Spleen (tissue), 11 donors: ENCODE results near the gene C1QTNF9. TPM values are rescaled to one million over a fixed set of nuclear protein-coding genes. Genes with fewer than 3 reads are reported as not detected.
A peak's percentile ranks its signal among the peaks of the same experiment; 100 is the strongest.

Experiments used
- DNase-seq: peaks from one replicate; pipeline ENCODE4 v3.0.0-alpha.2; 2020
- H3K27ac ChIP-seq, 8 donors: fragments of 200-600 bp; sonication (generic) in 7 of 8; 1 replicate in 4 of 8; 2 replicates in 4 of 8; pipeline versions ENCODE4 v1.5.0 to v1.8.0; 2016 to 2021; ENCODE audit warnings: inconsistent platforms in 4 of 8, mild to moderate bottlenecking in 4 of 8, moderate library complexity in 1 of 8
- H3K27me3 ChIP-seq, 7 donors: fragments of 200-600 bp; sonication (generic) in 6 of 7; replicated peaks in 1 of 7; 1 replicate in 4 of 7; 2 replicates in 3 of 7; pipeline versions ENCODE4 v1.5.0 to v1.8.0; 2016 to 2021; ENCODE audit warnings: inconsistent platforms in 3 of 7, mild to moderate bottlenecking in 1 of 7
- H3K36me3 ChIP-seq, 6 donors: fragments of 200-600 bp; sonication (generic) in 5 of 6; 1 replicate in 4 of 6; 2 replicates in 2 of 6; pipeline versions ENCODE4 v1.5.0 to v1.8.0; 2016 to 2021; ENCODE audit warnings: inconsistent platforms in 2 of 6
- H3K4me1 ChIP-seq, 6 donors: fragments of 200-600 bp; sonication (generic) in 5 of 6; 1 replicate in 3 of 6; 2 replicates in 3 of 6; pipeline versions ENCODE4 v1.5.0 to v1.8.0; 2016 to 2021; ENCODE audit warnings: inconsistent platforms in 3 of 6
- H3K4me3 ChIP-seq, 8 donors: fragments of 200-600 bp; sonication (generic) in 7 of 8; 1 replicate in 4 of 8; 2 replicates in 4 of 8; pipeline versions ENCODE4 v1.5.0 to v1.8.0; 2016 to 2021; ENCODE audit warnings: inconsistent platforms in 4 of 8, mild to moderate bottlenecking in 4 of 8, moderate library complexity in 2 of 8
- H3K9me3 ChIP-seq, 8 donors: fragments of 200-600 bp; sonication (generic) in 7 of 8; 1 replicate in 4 of 8; 2 replicates in 4 of 8; pipeline versions ENCODE4 v1.5.0 to v1.8.0; 2016 to 2021; ENCODE audit warnings: inconsistent platforms in 4 of 8
- CTCF ChIP-seq, 11 experiments: fragments of 200-600 bp in 7 of 11; fragments of 450-650 bp in 4 of 11; sonication (generic) in 4 of 11; IDR thresholded peaks in 8 of 11; conservative IDR thresholded peaks in 3 of 11; 1 replicate in 7 of 11; 2 replicates in 4 of 11; pipeline versions ENCODE4 v1.4.0 to v1.8.0; 2016 to 2021; ENCODE audit warnings: antibody characterized with exemption in 11 of 11, inconsistent platforms in 4 of 11, mild to moderate bottlenecking in 1 of 11
- POLR2A ChIP-seq, 3 donors: fragments of 450-650 bp; IDR thresholded peaks; one replicate each; pipeline ENCODE4 v1.5.1; 2017; ENCODE audit warnings: antibody characterized with exemption in 3 of 3, mild to moderate bottlenecking in 1 of 3
- POLR2AphosphoS5 ChIP-seq, 3 donors: sonication (generic); formaldehyde crosslinking; IDR thresholded peaks; one replicate each; pipeline ENCODE4 v1.5.1; 2017; ENCODE audit warnings: antibody characterized with exemption in 3 of 3
- WGBS, 5 donors: extraction: QIAGEN DNeasy Blood & Tissue Kit in 3 of 5; methylation state at CpG; one replicate each; pipeline versions ENCODE4 v1.1.5 to v1.1.7; 2013 to 2018; 5-methylcytosine and 5-hydroxymethylcytosine counted together
- intact Hi-C: fragments of 100-400 bp; cut with DNase I; formaldehyde crosslinking; loops from one replicate; pipeline ENCODE4 v1.15.0; 2023; ENCODE audit warnings: low total_unique reads
- polyA plus RNA-seq, 3 donors: library from polyadenylated mRNA; stranded (reverse); fragments of 200-250 nt; gene quantifications; one replicate each; pipeline ENCODE4 v1.2.1, GENCODE V29; 2013
- total RNA-seq, 7 donors: library from RNA; depleted of rRNA in 3 of 7; stranded (reverse); fragments of >200 nt in 3 of 7; fragmentation: NEBNext Ultra II Directional in 4 of 7; extraction: Animal tissue kit (Norgen Biotek cat#: 25700) in 4 of 7; gene quantifications; one replicate each; pipeline versions ENCODE4 v1.1.0 to v1.2.1, GENCODE V29; 2016 to 2021
- donor health status: healthy with polysubstance abuse.
- donor health status: DM: no; HTN: no; CAD: no; lungs with moderate emphysema.
- donor health status: DM: no; HTN: no; CAD: no.
- donor health status: Bipolar disorder and iron deficiency.
- donor health status: healthy.
- donor health status: DM: no; HTN: no; CAD: no.
- donor health status: DM: yes; HTN: yes; CAD: no.

The C1QTNF9 gene
- total and polyA plus RNA-seq, 10 donors, result 0.15 to 0.72 (median 0.35) TPM; not detected in 5

GRCh38 chr13:24265453-24265852 lies 43.9 kb upstream of the C1QTNF9 start:
- intact Hi-C loops, result no loop called here
- Histone ChIP-seq H3K4me3 (peak overlapping the region in 1 of 8 donors; percentile 5), H3K36me3 (no peaks in the 10 kb centered on the region), H3K4me1 (peaks cover 63 to 100% (median 91%) of the 10 kb centered on the region in 6 donors), H3K27me3 (no peaks in the 10 kb centered on the region), H3K9me3 (no peaks in the 10 kb centered on the region), H3K27ac (peak overlapping the region; percentile 71 to 96 (median 92))
- DNase-seq, result no peak
- TF ChIP-seq POLR2A (IDR thresholded peaks at IDR 0.05), result no peak
- no peak for TF ChIP-seq POLR2AphosphoS5 (IDR thresholded peaks at IDR 0.05)
- no peak for TF ChIP-seq CTCF (IDR thresholded peaks at IDR 0.05 in 8 of 11, conservative IDR thresholded peaks at IDR 0.05 in 3 of 11)
- WGBS, 5 donors, result 72 to 89% (median 75%) methylated on average over 3 of the region's 3 CpGs

GRCh38 chr13:24267274-24267673 lies 42.1 kb upstream of the C1QTNF9 start:
- Histone ChIP-seq H3K4me3 (peak overlapping the region in 5 of 8 donors; percentile 4 to 54 (median 13)), H3K36me3 (no peaks in the 10 kb centered on the region), H3K9me3 (no peaks in the 10 kb centered on the region), H3K4me1 (peaks cover 57 to 100% (median 94%) of the 10 kb centered on the region in 6 donors), H3K27ac (peak overlapping the region; percentile 78 to 96 (median 93)), H3K27me3 (no peaks in the 10 kb centered on the region)
- TF ChIP-seq POLR2A (IDR thresholded peaks at IDR 0.05) (no peak), POLR2AphosphoS5 (IDR thresholded peaks at IDR 0.05) (no peak), CTCF (IDR thresholded peaks at IDR 0.05 in 8 of 11, conservative IDR thresholded peaks at IDR 0.05 in 3 of 11) (no peak)
- 0 to 2% (median 2%) methylated on average over 3 of the region's 3 CpGs for WGBS, 5 donors
- no peak for DNase-seq
- intact Hi-C loops, result no loop called here

GRCh38 chr13:24267801-24268200 lies 41.6 kb upstream of the C1QTNF9 start:
- WGBS, 5 donors, result 72 to 80% (median 78%) methylated on average over 2 of the region's 2 CpGs
- H3K27ac ChIP-seq, result peak overlapping the region; percentile 78 to 96 (median 93)

GRCh38 chr13:24269821-24270220 lies 39.6 kb upstream of the C1QTNF9 start:
- H3K27me3 ChIP-seq, result no peaks in the 10 kb centered on the region
- intact Hi-C loops, result no loop called here
- DNase-seq, result no peak
- no peaks in the 10 kb centered on the region for H3K36me3 ChIP-seq
- H3K27ac ChIP-seq, result peak overlapping the region; percentile 80 to 96 (median 93)
- peak overlapping the region in 2 of 8 donors; percentile 41 to 69 for H3K4me3 ChIP-seq
- no peak for TF ChIP-seq POLR2A (IDR thresholded peaks at IDR 0.05)
- TF ChIP-seq CTCF (IDR thresholded peaks at IDR 0.05 in 8 of 11, conservative IDR thresholded peaks at IDR 0.05 in 3 of 11), result no peak
- TF ChIP-seq POLR2AphosphoS5 (IDR thresholded peaks at IDR 0.05), result no peak
- H3K9me3 ChIP-seq, result no peaks in the 10 kb centered on the region
- peaks cover 64 to 100% (median 95%) of the 10 kb centered on the region in 6 donors for H3K4me1 ChIP-seq
- 53 to 74% (median 59%) methylated on average over 4 of the region's 4 CpGs for WGBS, 5 donors

More at GRCh38 chr13:24267801-24268200, 41.6 kb upstream of the C1QTNF9 start:
- peaks cover 62 to 100% (median 94%) of the 10 kb centered on the region in 6 donors for H3K4me1 ChIP-seq
- no peaks in the 10 kb centered on the region for H3K9me3 ChIP-seq
- intact Hi-C loops, result no loop called here
- no peak for DNase-seq
- no peaks in the 10 kb centered on the region for H3K27me3 ChIP-seq
- no peaks in the 10 kb centered on the region for H3K36me3 ChIP-seq
- TF ChIP-seq POLR2AphosphoS5 (IDR thresholded peaks at IDR 0.05) (no peak), POLR2A (IDR thresholded peaks at IDR 0.05) (no peak), CTCF (IDR thresholded peaks at IDR 0.05 in 8 of 11, conservative IDR thresholded peaks at IDR 0.05 in 3 of 11) (no peak)
- H3K4me3 ChIP-seq, result peak overlapping the region in 3 of 8 donors; percentile 13 to 54 (median 22)
